Right ventricle myocardium inferior (tissue), 1 donor: ENCODE results near the gene CDC42SE1. TPM values are rescaled to one million over a fixed set of nuclear protein-coding genes. Genes with fewer than 3 reads are reported as not detected.
A peak's percentile ranks its signal among the peaks of the same experiment; 100 is the strongest.

Experiments
- ATAC-seq: fragments of 200-7000 bp; cut with Tn5 transposase; one replicate; pipeline ENCODE4 v1.9.1; 2020; ENCODE audit warnings: mild to moderate bottlenecking, moderate library complexity
- DNase-seq: peaks from one replicate; pipeline ENCODE4 v3.0.0; 2021; ENCODE audit errors: missing footprints
- intact Hi-C: fragments of 100-400 bp; cut with DNase I; formaldehyde crosslinking; loops from one replicate; pipeline ENCODE4 v1.11.0; 2022
- total RNA-seq: library from RNA; stranded (reverse); fragmentation: NEBNext Ultra II Directional; extraction: Animal tissue kit (Norgen Biotek cat#: 25700); gene quantifications from one replicate; pipeline ENCODE4 v1.2.1, GENCODE V29; 2021
- donor health status: DM: no; HTN: yes; CAD: no; lungs with severe emphysema.

CDC42SE1 gene
- total RNA-seq, 1 donor from 2014 or later, result 28.0 TPM

GRCh38 chr1:151056149-151056548 is 3.3 kb downstream of the CDC42SE1 start:
- DNase-seq (no peak), ATAC-seq (no peak)
- intact Hi-C loops, result no loop called here

GRCh38 chr1:151055581-151055980 is 3.8 kb downstream of the CDC42SE1 start:
- intact Hi-C loops, result no loop called here
- DNase-seq (no peak), ATAC-seq (no peak)

GRCh38 chr1:151054971-151055547 is 4.4 kb downstream of the CDC42SE1 start:
- ATAC-seq (no peak), DNase-seq (no peak)
- intact Hi-C loops, result no loop called here

GRCh38 chr1:151051356-151052009 is 7.9 kb downstream of the CDC42SE1 start:
- intact Hi-C loops, result no loop called here
- DNase-seq (no peak), ATAC-seq (no peak)

GRCh38 chr1:151050051-151050688 is 9.3 kb downstream of the CDC42SE1 start:
- no peak for ATAC-seq
- DNase-seq, result no peak
- intact Hi-C loops, result no loop called here

- DNase-seq (no peak), ATAC-seq (no peak)
- intact Hi-C loops, result no loop called here
Measured at GRCh38 chr1:151049458-151049857, 10.0 kb downstream of the CDC42SE1 start.

- intact Hi-C loops, result no loop called here
- no peak for DNase-seq
- ATAC-seq, result no peak
Measured at GRCh38 chr1:151048645-151049032, 10.8 kb downstream of the CDC42SE1 start.

GRCh38 chr1:151047925-151048644 is 11.3 kb downstream of the CDC42SE1 start:
- DNase-seq (peak; percentile 81), ATAC-seq (peak; percentile 79)
- intact Hi-C loops, result no loop called here

GRCh38 chr1:151047591-151047924 is 11.9 kb downstream of the CDC42SE1 start, which contains the start of gene C1orf56:
TSS of gene C1orf56 (plus strand) at chr1:151047751. CDS start at chr1:151047848, 97 bp downstream.
- peak; percentile 85 for DNase-seq
- peak; percentile 86 for ATAC-seq
- intact Hi-C loops, result no loop called here

- DNase-seq, result no peak
- intact Hi-C loops, result no loop called here
- ATAC-seq, result no peak
Measured at GRCh38 chr1:151043163-151043562, 16.3 kb downstream of the CDC42SE1 start.

GRCh38 chr1:151039521-151039920 is 19.9 kb downstream of the CDC42SE1 start:
- intact Hi-C loops, result no loop called here

GRCh38 chr1:151037032-151037431 is 22.4 kb downstream of the CDC42SE1 start:
- intact Hi-C loops, result no loop called here

More at GRCh38 chr1:151039521-151039920, 19.9 kb downstream of the CDC42SE1 start:
- ATAC-seq (no peak), DNase-seq (no peak)

GRCh38 chr1:151036356-151036755 is 23.1 kb downstream of the CDC42SE1 start, which contains the start of gene BNIPL:
TSS of gene BNIPL (plus strand) at chr1:151036586. CDS start at chr1:151036726, 140 bp downstream.
- intact Hi-C loops, result no loop called here
- DNase-seq (no peak), ATAC-seq (no peak)

More at GRCh38 chr1:151037032-151037431, 22.4 kb downstream of the CDC42SE1 start:
- ATAC-seq (no peak), DNase-seq (no peak)

- intact Hi-C loops, result no loop called here
- DNase-seq (no peak), ATAC-seq (no peak)
Measured at GRCh38 chr1:151035167-151035566, 24.3 kb downstream of the CDC42SE1 start.

GRCh38 chr1:151032164-151032563 is 27.3 kb downstream of the CDC42SE1 start:
- ATAC-seq (no peak), DNase-seq (no peak)
- intact Hi-C loops, result no loop called here

GRCh38 chr1:151026460-151026859 is 33.0 kb downstream of the CDC42SE1 start:
- no peak for ATAC-seq
- DNase-seq, result no peak
- intact Hi-C loops, result no loop called here

GRCh38 chr1:151024540-151025146 is 34.8 kb downstream of the CDC42SE1 start:
- peak; percentile 84 for DNase-seq
- intact Hi-C loops, result loop anchor here (2.0 to 5.0 kb wide), 2 partner anchors 46 to 123 kb away; partner anchors contain the start of genes GABPB2 and SEMA6C
- peak; percentile 82 for ATAC-seq

GRCh38 chr1:151013518-151013917 is 45.9 kb downstream of the CDC42SE1 start:
- intact Hi-C loops, result loop anchor here (1.0 kb wide), 1 partner anchor 9 kb away; no protein-coding TSS in a partner anchor
- ATAC-seq (peak; percentile 85), DNase-seq (no peak)
